Kidney epithelial cell (primary cell): ENCODE measurements around the gene TRIM67. TPM values are rescaled to one million over a fixed set of nuclear protein-coding genes. Genes with fewer than 3 reads are reported as not detected.

Experiments
- total RNA-seq: library from RNA; depleted of rRNA; stranded (reverse); fragments of >200 nt; gene quantifications from 2 replicates; pipeline ENCODE4 v1.2.3, GENCODE V29; 2015

TRIM67 gene
- total RNA-seq, 1 donor from 2014 or later: 0.63 TPM

Other genes starting within 250 kb of the TRIM67 start
- gene TTC13, start 183.2 kb upstream of the TRIM67 start, total RNA-seq: 8.3 and 16.4 TPM in 2 replicates
- gene ARV1, start 183.0 kb upstream of the TRIM67 start, total RNA-seq: 12.0 and 13.9 TPM in 2 replicates
- 6.3 and 7.1 TPM in 2 replicates for gene FAM89A, start 121.8 kb upstream of the TRIM67 start, total RNA-seq
- 51.9 and 55.7 TPM in 2 replicates for gene GNPAT, start 79.2 kb downstream of the TRIM67 start, total RNA-seq
- 10.6 and 10.8 TPM in 2 replicates for gene EXOC8, start 175.8 kb downstream of the TRIM67 start, total RNA-seq
- gene SPRTN, start 176.2 kb downstream of the TRIM67 start, total RNA-seq: 10.6 and 17.1 TPM in 2 replicates